Umbilical cord (tissue), 2 donors: Measurements from ENCODE around the gene TBL1XR1. TPM values are rescaled to one million over a fixed set of nuclear protein-coding genes. Genes with fewer than 3 reads are reported as not detected.
A peak's percentile ranks its signal among the peaks of the same experiment; 100 is the strongest.
"Not testable (repeated sequence)": the region's sequence is repeated elsewhere in the genome, so short reads cannot be mapped to it uniquely, and the experiment has no call there.

ENCODE experiments used
- DNase-seq: peaks from one replicate; pipeline ENCODE4 v3.0.0-alpha.2; 2015; ENCODE audit warnings: low spot score
- total RNA-seq: library from RNA; depleted of rRNA; stranded (reverse); fragments of >200 nt; gene quantifications from one replicate; pipeline ENCODE4 v1.2.3, GENCODE V29; 2014; ENCODE audit warnings: low replicate concordance; ENCODE audit not compliant: insufficient read depth

TBL1XR1 gene
- total RNA-seq, 1 donor from 2014 or later, result 134 TPM

DNA sequence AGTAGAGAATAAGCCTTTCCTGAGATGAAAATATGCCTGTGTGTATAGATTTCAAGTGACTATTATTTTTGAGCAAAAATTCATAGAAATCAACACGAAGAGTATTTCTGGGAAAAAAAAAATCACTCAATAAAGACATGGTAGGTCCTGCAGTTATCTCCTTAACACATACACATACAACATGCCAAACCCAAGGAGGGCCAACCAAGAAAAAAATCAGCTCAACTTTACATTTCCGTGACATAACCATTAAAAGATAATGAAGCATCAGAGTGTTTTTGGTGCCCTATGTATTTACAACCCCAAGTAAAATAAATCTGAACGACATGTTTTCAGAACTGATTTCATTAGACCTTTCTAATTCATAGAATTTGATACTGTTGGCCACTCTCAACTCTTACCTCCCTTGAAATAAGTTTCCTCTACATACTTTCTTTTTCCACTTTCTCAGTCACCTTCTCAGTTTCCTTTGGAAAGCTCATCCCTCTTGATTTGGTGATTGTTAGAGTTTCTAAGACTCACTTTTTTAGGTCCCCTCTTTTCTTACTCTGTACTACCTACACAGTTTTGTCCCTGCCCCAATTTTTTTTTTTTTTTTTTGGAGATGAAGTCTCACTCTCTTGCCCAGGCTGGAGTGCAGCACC lies 162.3 kb downstream of the TBL1XR1 start:
- DNase-seq, result no peak

GRCh38 chr3:177026505-177027277 lies 170.6 kb downstream of the TBL1XR1 start:
- no peak for DNase-seq

DNA sequence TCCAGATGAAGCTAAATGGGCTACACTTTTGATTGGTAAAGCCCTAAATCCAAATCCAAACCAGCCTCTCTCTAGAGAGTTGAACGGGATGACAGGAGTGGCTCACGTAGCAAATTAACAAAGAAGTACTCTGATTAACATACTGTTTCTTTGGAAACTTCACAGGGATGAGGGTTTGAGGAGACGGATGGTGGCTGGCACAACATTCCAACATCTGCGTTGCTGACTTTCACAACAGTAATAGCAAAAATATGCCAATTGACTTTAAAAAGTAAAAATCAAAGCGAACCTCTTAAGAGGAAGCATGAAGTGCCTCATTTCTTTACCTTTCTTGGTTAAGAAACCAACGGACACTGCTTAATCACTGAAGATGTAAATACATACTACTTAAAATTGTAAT lies 181.4 kb downstream of the TBL1XR1 start:
- DNase-seq, result no peak

- no peak for DNase-seq
Observed at GRCh38 chr3:177013681-177014280, 183.5 kb downstream of the TBL1XR1 start.

- no peak for DNase-seq
Observed at GRCh38 chr3:177005718-177006405, 191.4 kb downstream of the TBL1XR1 start.

DNA sequence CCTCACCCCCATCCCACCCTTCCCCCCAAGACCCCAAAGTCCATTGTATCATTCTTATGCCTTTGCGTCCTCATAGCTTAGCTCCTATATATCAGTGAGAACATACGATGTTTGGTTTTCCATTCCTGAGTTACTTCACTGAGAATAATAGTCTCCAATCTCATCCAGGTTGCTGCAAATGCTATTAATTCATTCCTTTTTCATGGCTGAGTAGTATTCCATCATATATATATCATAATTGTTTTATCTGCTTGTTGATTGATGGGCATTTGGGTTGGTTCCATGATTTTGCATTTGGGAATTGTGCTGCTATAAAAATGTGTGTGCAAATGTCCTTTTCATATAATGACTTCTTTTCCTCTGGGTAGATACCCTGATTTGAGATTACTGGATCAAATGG lies 197.1 kb downstream of the TBL1XR1 start:
- DNase-seq, result not testable (repeated sequence)

- no peak for DNase-seq
Observed at GRCh38 chr3:176995946-176996345, 201.3 kb downstream of the TBL1XR1 start.

GRCh38 chr3:176994891-176995781 lies 202.1 kb downstream of the TBL1XR1 start:
- no peak for DNase-seq

DNA sequence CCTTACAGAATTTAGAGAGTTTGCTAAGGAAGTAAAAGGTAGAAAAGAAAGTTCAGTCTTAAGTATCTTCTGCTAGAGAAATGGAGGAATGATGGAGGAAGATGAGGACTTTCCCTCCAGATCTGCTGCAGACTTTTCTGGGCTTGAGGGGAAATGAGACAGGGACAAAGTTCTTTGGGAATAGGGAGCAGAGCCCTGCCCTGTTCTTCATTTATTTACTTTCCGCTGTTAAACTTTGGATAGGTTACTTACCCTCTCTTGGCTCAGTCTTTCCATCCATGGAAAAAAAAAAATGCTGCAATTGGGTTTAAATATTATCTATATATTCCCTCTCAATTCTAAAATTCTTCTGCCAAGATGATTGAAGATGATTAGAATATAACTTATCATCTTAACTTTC lies 202.9 kb downstream of the TBL1XR1 start:
- no peak for DNase-seq

DNA sequence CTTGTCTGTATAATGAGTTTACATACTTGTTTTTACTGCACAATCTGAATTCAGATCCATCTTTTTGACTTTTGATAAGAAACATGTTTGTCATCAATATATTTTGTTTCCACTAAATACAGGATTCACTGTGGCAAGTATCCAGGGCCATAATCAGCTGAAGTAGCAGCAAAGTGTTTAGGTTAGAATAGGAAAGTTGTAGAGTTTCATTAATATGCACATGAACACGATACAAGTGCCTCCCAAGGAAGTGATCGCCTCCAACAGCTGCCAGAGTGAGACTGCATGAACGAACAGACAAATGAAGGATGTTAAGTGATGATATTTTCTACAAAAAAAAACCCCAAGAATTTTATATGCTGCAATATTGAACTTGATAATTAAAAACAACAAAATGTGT lies 204.3 kb downstream of the TBL1XR1 start:
- no peak for DNase-seq

DNA sequence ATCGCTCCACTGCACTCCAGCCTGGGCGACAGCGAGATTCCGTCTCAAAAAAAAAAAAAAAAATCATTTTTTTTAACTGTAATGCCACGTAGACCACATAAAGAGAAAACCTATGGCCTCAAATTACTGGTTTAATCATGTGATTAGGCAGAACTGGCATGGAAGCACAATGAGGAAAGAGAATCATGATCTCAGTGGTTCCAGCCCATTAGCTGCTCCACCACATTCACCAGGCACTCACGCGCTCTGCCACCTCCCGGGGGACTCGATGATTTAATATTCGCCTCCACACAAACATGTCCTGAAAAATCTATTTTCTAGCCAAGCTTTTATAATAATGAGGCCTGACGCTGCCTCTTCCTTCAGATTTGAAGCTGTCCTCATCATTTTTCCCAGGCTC lies 204.7 kb downstream of the TBL1XR1 start:
- DNase-seq, result no peak

- DNase-seq, result no peak
Observed at GRCh38 chr3:176988795-176989194, 208.5 kb downstream of the TBL1XR1 start.

- no peak for DNase-seq
Observed at GRCh38 chr3:176987901-176988650, 209.2 kb downstream of the TBL1XR1 start.

DNA sequence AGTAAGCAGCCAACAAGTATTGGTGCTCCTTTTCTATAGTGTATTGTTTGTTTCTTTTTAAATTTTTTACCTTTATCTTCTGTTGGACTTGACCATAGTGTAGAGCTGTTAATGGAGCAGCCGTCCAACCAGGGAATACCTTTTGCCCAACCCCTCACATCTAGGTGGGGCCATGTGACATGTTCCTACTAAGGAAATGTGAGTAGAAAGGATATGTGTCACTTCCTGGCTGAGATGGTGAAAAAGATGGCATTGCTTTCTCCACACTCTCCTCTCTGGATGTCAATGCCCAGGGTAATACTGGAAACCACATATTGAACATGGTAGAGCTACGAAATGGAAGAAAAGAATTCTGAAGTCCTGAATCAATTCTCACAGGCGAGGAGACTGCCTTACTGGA lies 218.8 kb downstream of the TBL1XR1 start:
- DNase-seq, result no peak

- no peak for DNase-seq
Observed at GRCh38 chr3:176977331-176977730, 220.0 kb downstream of the TBL1XR1 start.

DNA sequence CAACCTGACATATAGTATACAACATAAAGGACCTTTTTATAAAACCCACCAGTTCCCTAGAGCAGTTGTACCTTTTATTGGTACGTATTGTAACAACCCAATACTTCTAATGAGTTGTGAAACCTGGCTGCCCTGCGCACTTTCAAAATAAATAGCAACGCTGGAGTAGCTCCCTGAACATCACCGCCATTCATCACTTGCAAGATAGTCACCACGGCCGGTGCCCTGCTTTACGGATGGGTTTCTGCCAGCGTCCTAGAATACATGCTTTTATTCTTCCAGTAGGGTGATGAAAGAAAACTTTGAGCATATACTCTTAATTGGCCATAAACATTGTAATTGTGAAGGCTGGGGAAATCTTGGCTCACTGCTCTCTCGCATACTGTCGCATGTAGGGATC lies 220.7 kb downstream of the TBL1XR1 start:
- DNase-seq, result no peak

GRCh38 chr3:176974279-176974678 lies 223.0 kb downstream of the TBL1XR1 start:
- no peak for DNase-seq

DNA sequence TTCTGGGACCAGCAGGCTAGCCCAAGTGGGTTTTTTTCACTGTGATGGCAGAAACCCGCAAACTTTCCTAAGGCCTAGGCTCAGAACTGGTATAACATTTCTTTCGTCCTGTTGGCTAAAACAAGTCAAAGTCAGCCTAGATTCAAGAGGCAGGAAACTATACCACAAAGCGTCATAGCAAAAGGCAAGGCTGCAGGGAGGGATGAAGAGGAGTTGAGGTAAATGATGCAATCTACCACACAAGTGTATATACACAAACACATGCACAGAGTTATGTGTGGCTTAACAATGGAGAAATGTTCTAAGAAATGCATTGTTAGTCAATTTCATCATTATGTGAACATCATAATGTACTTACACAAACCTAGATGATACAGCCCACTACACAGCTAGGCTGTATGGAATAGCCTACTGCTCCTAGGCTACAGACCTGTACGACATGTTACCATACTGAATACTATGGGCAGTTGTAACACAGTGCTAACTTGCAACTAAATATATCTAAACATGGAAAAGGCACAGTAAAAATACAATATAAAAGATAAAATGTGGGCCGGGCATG lies 225.6 kb downstream of the TBL1XR1 start:
- no peak for DNase-seq

- no peak for DNase-seq
Observed at GRCh38 chr3:176970770-176971169, 226.5 kb downstream of the TBL1XR1 start.

DNA sequence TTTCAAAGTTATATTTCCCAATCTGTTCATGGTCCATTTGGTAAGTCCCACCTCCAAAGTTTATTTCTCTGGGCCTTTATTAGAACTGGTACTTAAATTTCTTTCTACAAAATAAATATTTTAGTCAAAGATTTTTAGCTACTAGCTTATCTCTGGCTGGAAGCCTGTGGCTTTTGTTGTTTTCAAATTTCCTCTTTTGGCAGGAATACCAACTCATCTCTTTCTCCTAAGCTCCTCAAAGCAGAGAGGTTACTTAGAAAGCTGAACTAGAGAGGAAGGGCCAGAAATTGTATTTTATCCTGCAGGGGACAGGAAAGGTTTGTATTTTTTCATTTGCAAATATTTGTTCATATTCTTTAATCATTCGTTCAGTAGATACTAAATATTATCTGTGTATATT lies 227.8 kb downstream of the TBL1XR1 start:
- DNase-seq, result peak; percentile 76
